ENCODE data around the gene CAST. TPM values are rescaled to one million over a fixed set of nuclear protein-coding genes. Genes with fewer than 3 reads are reported as not detected.

The CAST gene
- polyA plus RNA-seq, 1 donor = 119 TPM

DNA sequence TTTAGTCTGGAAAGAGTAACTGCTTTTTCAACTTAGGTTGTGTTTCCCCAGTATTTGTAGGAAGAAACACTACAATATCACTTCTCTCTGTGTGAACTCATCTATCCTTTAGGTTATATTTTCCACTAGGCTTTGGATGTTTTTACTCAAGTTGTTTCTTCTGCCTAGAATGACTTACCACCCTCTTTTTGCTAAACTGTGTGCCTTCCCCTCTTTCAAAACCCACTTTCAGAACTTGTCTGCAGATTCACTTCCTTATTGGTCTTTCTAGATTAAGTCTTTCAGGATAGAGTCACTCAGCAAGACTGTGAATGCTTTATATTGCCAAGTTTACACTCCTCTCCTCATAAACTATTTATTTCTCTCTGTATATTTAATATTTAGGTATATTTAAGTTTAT, 14.2 kb upstream of the CAST start:
- DNase-seq = no peak

DNA sequence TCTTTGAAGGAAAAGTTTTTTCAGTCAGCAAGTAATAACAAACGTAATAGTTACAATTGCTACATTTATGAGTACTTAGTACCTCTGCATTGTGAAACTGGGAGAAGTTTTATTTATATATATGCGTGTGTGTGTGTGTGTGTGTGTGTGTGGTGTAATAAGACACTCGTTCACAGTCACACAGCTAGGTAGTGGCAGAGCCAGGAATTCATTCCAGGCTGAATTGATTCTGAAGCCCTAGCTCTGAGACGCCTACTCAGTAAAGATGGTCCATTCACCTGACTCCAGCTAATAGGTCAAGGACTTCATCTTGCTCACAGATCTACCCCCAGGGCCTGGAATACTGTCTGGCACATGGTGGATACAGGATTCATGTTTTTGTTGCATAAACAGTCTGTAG, 13.6 kb upstream of the CAST start:
- no peak for DNase-seq

DNA sequence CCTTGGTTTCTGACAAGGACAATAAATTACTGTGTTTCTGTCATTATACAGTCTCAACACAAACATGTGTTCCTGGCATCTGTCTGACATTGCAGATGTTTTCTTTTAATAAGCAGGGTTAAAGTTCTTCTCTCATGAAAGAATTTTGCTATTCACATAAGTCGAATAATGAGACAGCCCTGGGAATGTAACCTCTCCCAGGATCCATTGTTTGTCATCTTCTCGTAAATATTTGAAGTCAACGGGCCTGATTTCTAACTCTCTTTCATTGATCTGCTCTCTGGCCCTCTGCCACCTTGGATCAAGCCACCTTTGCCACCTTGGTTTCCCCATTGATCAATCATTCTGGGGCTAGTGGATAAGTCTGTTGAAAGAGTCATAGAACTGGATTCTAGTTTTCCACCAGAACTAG, 12.9 kb upstream of the CAST start:
- DNase-seq = no peak

DNA sequence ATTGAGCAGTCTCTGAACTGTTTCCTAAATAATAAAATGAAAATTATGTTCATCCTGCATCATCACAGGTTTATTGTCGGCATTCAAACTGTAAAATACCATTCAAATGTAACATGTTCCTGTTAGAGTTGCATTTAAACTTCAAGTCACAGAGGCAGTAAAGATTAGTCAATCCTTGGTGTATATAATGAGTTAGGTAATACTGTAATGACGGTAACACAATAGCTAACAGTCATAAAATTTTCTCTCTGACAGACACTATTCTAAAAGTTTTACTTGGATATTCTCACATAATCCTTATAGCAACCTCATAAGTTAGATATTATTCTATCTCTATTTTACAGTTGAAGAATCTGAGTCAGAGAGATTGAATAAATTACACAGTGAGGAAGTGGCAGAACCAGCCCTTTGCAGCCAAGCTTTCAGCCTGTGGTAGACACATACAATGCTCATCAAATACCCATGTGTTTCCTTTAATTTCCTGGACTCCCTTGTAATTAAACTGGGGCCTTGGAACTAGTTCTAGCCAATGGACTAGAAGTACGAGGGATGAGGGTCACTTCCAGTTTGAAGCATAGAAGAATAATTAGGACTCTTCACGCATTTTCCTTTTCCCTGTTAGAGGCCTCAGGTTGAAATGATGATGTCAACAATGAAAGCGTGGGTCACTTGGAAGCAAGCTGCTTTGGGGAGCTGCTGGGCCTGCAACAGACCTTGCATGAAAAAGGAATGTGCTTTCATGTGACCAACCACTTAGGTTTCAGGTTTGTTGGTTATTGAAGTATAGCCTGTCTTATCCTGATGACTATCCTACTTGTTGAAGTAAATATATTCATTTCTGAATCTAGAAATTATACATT, 12.3 kb upstream of the CAST start:
- DNase-seq = no peak

DNA sequence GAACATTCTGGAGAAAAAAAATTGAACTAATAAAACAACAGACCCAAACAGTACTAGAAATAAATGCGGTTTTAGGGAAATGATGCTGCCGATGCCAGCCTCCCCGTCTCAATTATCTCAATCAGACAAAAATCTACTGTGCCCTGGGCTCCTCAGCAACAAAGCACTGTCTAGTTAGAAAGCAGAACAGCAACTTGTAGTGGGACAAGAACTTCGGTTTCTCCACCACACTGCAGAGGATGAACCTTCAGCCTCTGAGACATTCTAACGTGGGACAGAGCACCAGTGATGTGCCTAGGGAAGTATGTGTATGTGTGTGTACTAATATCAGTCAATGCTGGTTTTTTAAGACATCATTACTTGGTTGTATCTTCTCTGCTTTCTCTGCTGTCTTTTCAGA, 11.1 kb upstream of the CAST start:
- no peak for DNase-seq

DNA sequence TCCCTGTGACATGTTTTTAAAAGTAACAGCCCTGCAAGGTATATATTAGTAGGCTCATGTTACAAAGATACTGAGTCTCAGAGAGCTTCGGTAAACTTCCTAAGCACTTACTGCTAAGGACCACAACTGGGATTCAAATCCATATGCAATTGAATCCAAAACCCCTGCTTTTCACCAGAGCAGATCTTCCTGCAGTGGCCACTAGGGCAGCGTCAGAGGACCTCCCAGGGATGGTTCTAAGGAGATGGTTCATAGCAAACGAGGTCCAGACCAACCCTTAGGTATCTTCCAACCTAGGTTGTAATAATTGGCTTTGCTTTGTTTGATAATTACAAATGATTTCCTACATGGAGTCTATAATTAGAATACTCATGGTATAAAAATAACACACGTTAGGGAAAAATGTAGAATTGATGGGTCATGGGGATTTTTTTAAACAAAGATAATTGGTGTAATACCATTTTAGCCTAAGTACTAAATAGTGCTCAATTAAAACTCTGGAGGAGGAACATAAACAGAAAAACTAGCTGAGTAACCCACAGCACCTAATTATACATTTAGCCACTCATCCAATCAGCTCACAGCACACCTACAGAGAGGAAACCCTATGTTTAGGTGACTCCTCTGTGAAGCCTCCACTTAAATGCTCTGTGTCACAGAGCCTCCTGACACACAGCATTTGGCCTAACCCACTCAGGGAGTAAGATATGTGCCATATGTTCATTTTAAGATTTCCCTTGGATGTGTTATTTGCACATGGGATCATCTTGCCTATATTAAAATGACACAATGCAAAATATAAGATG, 10.0 kb upstream of the CAST start:
- no peak for DNase-seq

DNA sequence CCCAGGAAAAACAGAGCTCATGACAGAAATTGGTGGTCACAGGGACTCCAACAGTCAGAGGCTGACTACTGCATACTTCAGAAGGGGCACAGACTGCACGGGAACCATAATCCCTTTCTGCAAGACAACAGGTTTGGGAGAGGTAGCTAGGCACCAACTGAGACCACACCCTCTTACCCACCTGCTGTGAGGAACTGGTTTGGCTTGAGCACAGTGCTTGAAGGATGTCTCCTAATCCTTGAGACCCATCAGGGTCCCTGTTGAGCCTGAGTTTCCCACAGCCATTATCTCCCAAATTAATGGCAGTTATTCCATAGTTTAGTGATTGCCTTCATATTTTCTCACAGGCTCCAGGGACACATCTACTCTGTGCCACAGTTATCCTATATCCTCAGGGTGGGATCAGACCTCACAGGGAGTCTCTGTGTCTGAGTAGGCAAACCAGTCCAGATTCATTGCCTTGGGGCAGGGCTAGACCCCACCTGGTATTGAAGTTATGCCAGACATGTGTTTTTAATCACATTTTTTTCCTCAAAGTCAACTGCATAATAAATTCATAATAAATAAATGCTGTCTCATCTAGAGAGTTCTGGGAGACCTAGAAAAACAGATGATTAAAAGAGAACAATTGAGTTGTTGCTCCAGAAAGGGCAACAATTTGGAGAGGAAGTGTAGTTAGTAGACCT, 9.3 kb upstream of the CAST start:
- DNase-seq = no peak

DNA sequence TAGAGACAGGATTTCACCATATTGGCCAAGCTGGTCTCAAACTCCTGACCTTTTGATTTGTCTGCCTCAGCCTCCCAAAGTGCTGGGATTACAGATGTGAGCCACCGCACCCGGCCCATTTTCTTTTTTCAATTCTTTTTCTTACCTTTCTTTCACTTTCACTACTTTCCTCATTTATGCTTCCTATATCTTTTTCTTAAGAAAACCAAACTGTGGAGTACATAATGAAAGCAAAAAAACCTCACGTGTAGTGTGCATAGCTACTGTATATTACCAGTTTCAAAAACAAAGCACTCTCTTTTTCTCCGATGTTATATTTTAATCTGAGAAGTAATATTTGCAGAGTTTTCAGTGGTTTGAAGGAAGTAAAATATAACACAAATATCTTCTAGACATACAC, 8.0 kb upstream of the CAST start:
- no peak for DNase-seq

DNA sequence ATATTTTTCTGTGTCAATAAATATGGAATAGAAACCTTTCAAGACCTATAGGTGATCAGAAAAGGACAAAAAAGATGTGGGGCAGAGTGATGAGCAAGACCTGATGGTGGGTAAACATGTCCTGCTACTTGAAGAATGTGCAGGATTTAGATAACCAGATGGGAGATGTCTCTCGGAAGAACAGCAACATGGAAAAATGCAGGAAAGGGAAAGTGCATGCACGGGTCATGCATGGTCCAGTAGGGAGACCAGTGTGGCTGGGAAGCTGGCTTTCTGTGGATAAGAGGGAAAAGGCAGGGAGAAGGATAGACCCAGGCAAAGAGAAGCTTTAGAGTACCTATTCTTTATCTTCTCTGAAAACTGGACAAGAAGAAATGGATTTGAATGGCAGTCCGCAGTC, 7.1 kb upstream of the CAST start:
- DNase-seq = no peak

DNA sequence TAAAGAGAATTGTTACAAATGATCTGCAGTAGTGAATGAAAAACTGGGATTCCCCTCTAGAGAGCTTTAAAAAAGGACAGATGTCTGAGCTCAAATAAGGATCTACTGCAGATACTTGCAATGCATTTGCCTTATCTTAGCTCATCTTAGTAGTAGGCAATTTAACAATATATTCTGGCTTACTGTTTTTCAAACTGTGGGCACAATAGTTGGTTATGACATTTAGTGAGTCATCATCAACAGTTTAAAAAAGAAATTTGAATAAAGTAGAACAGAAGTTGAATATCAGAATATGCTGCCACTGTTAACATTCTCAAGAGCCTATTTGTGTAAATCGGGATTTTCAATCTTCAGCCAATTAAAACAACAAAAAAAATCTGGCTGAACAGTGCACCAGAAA, 6.7 kb upstream of the CAST start:
- DNase-seq = no peak

DNA sequence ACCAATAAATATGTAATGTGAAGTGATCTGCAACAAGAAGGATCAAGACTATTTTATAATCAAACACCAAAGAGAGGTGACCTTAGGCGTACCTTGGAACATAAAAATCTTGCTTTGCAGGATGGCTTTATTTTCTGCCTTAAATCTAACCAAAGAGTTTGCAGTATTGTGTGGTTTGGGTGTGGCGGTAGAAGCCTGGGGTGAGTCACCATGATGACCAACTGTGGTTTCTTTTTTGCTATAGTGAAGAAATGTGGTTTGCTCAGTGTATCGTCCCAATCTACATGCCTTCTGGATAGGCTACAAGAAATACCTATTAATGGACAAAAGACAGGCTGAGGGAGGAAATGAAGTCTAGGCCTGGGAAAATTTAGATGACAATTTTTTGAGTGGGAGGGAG, 5.1 kb upstream of the CAST start:
- no peak for DNase-seq

DNA sequence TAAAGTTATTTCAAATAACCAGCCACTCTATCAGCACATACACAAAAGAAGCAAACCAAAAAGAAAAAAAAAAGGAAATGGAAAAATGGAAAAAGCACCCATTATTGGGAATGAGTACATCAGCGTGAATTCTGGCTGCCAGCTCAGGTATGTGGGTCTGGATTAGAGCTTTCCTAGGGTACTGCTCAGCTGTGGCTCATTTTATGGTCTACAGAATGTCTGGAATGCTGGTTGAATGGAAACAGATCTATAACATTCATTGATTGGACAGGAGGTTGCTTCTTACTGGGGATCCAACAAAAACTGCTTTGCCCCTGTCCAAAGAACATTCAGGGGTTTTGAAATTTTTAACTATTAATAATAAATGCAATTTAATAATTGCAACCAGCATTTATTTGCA, 3.9 kb upstream of the CAST start:
- no peak for DNase-seq

DNA sequence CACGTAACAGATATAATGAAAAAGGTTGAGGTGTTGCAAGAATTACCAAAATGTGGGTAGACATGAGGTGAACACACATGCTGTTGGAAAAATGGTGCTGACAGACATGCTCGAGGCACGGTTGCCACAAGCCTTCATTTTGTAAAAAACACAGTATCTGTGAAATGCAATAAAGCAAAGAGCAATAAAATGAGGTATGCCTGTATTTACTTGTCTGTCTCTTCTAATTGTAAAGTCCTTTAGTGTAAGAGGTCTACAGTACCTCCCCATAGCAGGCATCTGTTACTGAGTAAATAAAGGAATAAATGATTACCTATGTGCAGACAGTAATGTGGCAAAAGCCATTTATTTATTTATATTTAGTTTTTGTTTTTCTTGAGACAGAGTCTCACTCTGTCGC, 3.0 kb upstream of the CAST start:
- no peak for DNase-seq

DNA sequence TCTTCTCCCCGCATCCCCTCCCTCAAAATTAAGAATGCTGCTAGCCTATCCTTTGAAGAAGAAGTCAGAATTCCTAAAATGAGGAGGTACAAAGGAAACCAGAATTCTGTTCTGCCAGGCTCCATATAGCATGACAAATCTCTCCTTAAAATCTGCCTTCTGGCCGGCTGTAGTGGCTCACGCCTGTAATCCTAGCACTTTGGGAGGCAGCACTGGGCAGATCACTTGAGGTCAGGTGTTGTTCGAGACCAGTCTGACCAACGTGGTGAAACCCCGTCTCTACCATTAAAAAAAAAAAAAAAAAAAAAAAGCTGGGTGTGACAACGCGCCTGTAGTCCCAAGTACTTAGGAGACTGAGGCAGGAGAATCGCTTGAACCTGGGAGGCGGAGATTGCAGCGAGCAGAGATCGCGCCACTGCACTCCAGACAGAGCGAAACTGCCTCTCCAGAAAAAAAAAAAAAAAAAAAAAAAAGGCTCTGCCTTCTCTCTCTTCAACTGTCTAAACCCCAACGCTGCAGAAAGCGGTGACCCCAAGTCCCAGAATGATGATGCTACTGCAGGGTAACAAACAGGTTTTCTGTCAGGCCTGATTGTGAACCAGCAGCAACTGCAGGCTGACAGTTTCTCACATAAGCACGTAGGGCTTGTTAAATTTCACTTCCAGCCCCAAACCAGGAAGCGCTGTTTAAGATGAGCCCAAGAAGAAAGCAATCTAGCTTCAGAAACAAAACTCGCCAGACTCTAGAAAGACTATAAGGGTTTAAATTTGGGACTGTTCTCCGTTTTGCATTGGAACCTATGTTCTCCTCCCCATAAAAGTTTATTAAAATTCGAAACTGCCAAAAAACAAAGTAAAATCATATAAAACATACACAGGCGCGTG, 963 bp upstream of the CAST start:
- DNase-seq = peak; percentile 56

DNA sequence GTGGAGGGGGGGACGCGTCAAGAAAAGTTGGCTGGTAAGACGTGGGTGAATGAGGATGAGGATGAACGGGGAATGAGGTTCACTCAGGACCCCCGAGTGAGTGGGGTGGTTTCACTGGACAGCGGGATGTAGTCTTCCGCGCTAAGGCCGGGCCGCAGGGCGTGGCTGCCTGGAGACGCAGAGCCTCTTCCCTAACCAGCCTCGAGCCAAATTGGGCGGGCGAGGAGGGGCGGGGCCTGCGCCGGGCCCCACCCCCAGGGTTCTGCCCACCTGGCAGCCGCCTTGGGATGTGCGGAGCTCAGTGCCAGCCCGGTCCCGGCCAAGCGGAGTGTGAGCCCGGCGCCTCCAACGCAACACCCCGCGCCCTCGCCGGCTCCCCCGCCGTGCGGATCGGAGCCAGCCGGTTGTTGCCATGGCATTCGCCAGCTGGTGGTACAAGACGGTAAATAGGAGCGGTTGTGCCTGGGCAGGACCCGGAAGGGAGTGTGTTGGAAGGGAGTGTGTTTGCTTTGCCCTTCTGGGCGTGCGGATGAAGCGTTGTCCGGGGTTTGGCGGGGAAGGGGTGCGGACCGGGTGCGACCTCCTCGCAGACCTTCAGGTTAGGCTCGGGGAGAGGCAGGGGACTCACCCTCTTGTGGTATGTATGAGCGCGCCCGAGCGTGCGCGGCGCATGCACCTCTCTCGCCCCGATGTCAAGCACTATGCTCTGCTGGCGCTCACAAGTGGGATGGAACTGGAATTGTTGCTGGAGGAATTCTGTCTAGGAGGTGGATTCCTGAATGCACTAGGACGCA, 746 bp downstream of the CAST start:
- peak; percentile 87 for DNase-seq

DNA sequence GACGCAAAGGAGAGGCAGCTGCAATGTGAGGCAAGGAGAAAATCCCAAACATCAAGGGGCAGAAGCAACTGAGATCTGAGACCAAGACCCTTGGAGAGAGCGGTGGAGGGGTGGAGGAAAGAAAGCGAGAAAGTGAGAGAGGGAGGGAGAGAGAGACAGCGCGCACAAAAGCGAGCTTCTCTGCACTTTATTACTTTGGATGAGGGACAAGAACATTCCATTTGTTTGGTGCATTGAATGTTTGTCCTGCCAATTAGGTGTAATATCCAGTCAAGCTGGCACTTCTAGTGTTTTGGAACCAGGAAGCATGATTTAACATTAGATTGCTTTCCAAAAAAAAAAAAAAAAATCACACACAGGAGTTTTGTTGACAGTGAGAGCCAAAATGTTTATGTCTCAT, 1.4 kb downstream of the CAST start:
- DNase-seq = peak; percentile 19

DNA sequence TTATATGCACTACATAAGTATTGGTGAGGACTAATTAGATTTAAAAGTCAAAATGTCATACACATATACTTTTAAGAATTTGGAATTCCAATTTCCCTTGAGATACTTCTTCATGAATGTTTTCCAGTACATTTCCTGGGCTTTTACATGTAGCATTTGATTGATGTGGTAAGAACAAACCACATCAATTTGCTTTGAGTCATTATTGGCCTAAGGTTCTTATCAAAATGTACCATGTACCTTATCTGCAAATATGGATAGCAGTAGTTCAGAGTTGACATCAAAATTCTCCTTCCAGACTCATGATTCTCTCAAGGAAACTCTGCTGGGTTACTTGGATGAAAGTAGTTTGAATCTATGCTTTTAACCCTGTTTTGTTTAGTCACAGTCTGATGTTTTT, 2.5 kb downstream of the CAST start:
- no peak for DNase-seq

DNA sequence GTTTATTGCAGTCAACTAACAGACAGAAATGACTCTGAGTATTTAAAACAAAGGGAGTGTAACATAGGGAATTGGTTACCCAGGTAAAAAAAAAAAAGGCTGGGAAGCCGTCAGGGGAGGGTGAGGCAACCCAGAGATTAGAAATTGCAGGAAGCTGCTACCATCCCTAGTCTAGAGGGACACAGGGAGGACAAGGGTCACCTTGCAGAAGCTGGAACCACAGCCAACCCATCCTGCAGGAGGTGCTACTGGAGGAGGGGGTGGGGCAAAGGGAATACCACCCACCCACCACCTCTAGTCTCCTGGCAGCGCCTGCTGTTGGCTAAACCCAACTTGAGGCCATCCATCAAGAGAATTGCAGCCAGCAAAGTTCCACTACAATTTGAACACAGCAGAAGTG, 6.5 kb downstream of the CAST start:
- no peak for DNase-seq

DNA sequence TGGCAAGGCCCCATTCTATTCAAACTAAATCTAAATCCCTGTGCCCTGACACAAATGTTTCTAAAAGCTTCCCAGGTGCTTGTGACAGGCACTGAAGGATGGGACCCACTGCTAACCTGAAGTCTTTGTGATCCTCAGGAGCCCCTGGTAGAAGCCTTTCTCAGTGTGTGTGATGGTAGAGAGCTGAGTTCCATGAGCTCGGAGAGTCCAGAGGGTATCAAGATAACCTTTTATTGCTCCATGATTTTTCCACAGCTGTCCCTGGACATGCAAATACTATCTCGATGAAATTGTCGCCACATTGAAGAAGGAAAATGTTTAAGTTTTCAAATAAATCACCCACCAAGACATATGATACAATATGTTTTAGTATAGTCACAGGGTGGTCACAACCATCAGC, 7.7 kb downstream of the CAST start:
- no peak for DNase-seq

DNA sequence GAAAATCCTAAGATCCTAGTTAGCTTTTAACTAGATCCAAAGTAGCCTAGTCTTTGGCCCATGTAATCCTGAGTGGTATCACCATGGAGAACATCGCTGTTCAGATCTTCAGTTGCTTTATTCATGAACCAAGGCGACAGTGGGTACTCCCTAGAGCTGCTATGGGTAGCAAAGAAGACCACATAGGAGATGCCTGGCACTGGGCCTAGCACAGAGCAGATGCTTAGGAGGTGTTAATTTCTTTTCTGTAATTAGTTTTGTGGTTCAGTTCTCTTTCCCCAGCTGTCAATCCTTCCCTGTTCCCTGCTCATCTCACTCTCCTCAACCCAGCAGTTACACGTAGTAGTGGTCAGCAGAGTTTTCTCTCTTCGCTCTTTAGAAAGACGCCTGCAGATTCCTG, 9.3 kb downstream of the CAST start:
- no peak for DNase-seq

DNA sequence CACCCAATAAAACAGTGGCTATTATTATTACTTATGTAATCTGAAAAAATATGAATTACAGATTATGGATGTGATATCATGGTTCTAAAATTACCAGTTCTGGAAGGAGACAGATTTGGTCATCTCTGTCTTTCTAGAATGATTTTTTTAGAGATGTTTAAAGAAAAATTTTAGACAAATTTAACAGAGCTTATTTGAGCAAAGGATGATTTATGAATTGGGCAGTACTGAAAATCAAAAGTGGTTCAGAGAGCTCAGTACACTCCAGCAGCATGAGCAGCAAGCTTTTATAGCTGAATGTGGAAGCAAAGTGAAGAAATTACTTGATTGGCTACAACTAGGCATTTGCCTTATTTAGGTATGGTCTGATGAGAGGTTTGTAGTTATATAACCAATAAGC, 11.0 kb downstream of the CAST start:
- DNase-seq = no peak

DNA sequence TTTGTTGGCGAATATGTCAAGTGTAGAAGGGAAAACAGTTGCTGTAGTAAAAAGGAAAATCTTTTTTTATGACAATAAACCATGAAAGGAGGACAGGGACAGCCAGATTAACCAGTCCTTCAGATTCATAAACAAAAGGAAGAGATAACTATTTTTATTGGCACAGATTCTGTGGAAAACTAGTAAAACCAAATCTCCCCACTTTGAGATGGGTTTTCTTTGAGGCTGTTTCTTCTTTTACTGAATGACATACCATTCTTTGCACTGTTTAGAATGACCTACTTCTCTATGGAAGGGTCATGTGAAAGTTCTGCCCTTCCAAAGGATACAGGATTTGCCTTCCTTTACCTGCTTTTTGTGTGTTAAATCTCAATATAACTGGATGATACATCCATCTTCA, 13.7 kb downstream of the CAST start:
- DNase-seq = no peak

Data from hindlimb muscle (tissue), 1 donor.